Suprapubic skin (tissue), 4 donors: ENCODE data around the gene HIVEP1. TPM values are rescaled to one million over a fixed set of nuclear protein-coding genes. Genes with fewer than 3 reads are reported as not detected.

Experiments used
- DNase-seq, 2 donors: peaks; one replicate each; pipeline ENCODE4 v3.0.0-alpha.2; 2019; ENCODE audit warnings: low spot score in 2 of 2
- H3K27ac ChIP-seq: fragments of 200-600 bp; sonication (generic); one replicate; pipeline ENCODE4 v1.5.1; 2019
- H3K27me3 ChIP-seq: fragments of 200-600 bp; sonication (generic); one replicate; pipeline ENCODE4 v1.5.1; 2019
- H3K36me3 ChIP-seq: fragments of 200-600 bp; sonication (generic); one replicate; pipeline ENCODE4 v1.5.1; 2019
- H3K4me1 ChIP-seq: fragments of 200-600 bp; sonication (generic); one replicate; pipeline ENCODE4 v1.5.1; 2019
- H3K4me3 ChIP-seq: fragments of 200-600 bp; sonication (generic); one replicate; pipeline ENCODE4 v1.5.1; 2019; ENCODE audit warnings: mild to moderate bottlenecking
- H3K9me3 ChIP-seq: fragments of 200-600 bp; sonication (generic); one replicate; pipeline ENCODE4 v1.5.1; 2019
- CTCF ChIP-seq, 2 donors: fragments of 200-600 bp in 1 of 2; fragments of 450-650 bp in 1 of 2; sonication (generic) in 1 of 2; IDR thresholded peaks; one replicate each; pipeline ENCODE4 v1.5.1; 2016 to 2019; ENCODE audit warnings: antibody characterized with exemption in 2 of 2, mild to moderate bottlenecking in 1 of 2, moderate library complexity in 1 of 2
- EP300 ChIP-seq: sonication (generic); formaldehyde crosslinking; IDR thresholded peaks from one replicate; pipeline ENCODE4 v1.6.1; 2017; ENCODE audit warnings: antibody characterized with exemption
- POLR2A ChIP-seq, 2 donors: fragments of 450-650 bp; IDR thresholded peaks; one replicate each; pipeline ENCODE4 v1.6.1; 2017; ENCODE audit warnings: antibody characterized with exemption in 2 of 2, mild to moderate bottlenecking in 2 of 2, moderate library complexity in 2 of 2
- POLR2AphosphoS5 ChIP-seq, 3 donors: sonication (generic); formaldehyde crosslinking; IDR thresholded peaks; one replicate each; pipeline ENCODE4 v1.6.1; 2017; ENCODE audit warnings: antibody characterized with exemption in 3 of 3
- WGBS: methylation state at CpG from one replicate; pipeline ENCODE4 v1.1.5; 2018; 5-methylcytosine and 5-hydroxymethylcytosine counted together
- total RNA-seq, 4 donors: library from RNA; depleted of rRNA; stranded (reverse); fragments of >200 nt; gene quantifications; one replicate each; pipeline ENCODE4 v1.1.0, GENCODE V29; 2016

Gene HIVEP1
- total RNA-seq, 4 donors from 2014 or later = 37.9 to 48.4 (median 43.9) TPM

DNA sequence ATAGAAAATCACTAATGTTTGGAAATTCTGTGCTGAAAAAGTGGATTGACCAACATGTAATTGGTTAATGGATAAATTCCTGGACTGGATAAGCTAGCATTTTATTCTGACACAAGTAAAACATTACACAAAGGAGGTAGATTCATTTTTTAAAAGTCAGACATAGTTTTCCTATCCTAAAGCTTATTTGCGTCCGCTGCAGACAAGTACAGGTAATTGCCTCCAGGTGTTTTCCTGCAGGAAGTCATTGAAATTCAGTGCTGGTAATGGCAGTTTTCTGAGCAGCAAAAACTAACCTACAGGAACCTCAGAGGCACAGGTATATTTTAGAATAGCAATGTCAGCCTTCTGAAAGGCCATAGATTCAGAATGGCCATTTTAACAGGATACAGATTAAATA lies 20.0 kb upstream of the HIVEP1 start:
- no peaks in the 10 kb centered on the region for H3K4me1 ChIP-seq
- H3K27ac ChIP-seq = no peak overlapping the region
- TF ChIP-seq POLR2AphosphoS5 (IDR thresholded peaks at IDR 0.05) (no peak), CTCF (IDR thresholded peaks at IDR 0.05) (no peak), EP300 (no peak), POLR2A (IDR thresholded peaks at IDR 0.05) (no peak)
- WGBS = 66% methylated on average over 2 of the region's 2 CpGs
- no peaks in the 10 kb centered on the region for H3K36me3 ChIP-seq
- no peaks in the 10 kb centered on the region for H3K9me3 ChIP-seq
- no peaks in the 10 kb centered on the region for H3K27me3 ChIP-seq
- no peak for DNase-seq
- H3K4me3 ChIP-seq = no peak overlapping the region

- Histone ChIP-seq H3K27me3 (no peaks in the 10 kb centered on the region), H3K36me3 (no peaks in the 10 kb centered on the region), H3K27ac (no peak overlapping the region), H3K4me1 (no peaks in the 10 kb centered on the region), H3K9me3 (no peaks in the 10 kb centered on the region), H3K4me3 (no peak overlapping the region)
- no peak for DNase-seq
- 94% methylated on average over 4 of the region's 4 CpGs for WGBS
- TF ChIP-seq EP300 (no peak), POLR2AphosphoS5 (IDR thresholded peaks at IDR 0.05) (no peak), POLR2A (IDR thresholded peaks at IDR 0.05) (no peak), CTCF (IDR thresholded peaks at IDR 0.05) (no peak)
These were observed 17.1 kb upstream of the HIVEP1 start for GRCh38 chr6:11994875-11995461.

DNA sequence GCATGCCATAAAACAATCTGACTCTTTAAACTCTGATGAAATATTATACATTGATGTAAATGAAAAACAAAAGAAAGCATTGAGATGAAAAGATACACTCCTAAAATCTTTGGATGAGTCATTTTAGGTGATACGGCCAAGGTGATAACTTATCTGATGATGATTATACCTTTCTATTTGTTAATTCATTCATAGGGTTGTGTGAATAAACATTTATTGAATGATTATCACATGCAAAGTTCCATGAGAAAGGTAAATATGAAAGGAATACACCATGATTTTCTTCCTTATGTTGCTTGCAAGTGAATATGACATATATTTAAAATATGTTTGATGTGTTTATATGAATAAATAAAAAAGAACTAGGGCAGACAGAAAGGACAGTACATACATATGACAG lies 15.4 kb upstream of the HIVEP1 start:
- 58% methylated on average over 1 of the region's 1 CpG for WGBS
- Histone ChIP-seq H3K4me1 (peaks cover 10% of the 10 kb centered on the region), H3K36me3 (no peaks in the 10 kb centered on the region), H3K9me3 (no peaks in the 10 kb centered on the region), H3K27ac (no peak overlapping the region), H3K27me3 (no peaks in the 10 kb centered on the region), H3K4me3 (no peak overlapping the region)
- no peak for TF ChIP-seq POLR2A (IDR thresholded peaks at IDR 0.05)
- TF ChIP-seq CTCF (IDR thresholded peaks at IDR 0.05) = no peak
- TF ChIP-seq EP300 = no peak
- no peak for TF ChIP-seq POLR2AphosphoS5 (IDR thresholded peaks at IDR 0.05)
- DNase-seq = no peak

DNA sequence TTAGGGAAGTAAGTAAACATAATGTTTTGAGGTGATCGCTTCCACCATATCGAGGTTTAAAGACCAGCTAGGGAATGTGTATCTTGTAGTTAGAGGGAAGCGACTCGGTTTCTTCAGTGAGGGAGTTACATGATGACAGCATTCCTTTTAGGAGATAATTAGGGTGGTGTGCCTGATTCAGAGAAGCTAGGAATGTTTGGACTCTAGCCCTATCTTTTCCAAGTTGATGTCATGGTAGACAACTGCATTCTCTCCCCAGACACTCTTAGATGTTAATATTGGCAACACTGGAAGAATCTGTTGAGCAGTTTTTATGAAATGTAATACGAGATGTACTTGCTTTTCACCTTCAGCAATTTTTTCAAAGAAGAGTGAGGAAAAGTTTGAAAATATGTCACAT lies 12.9 kb upstream of the HIVEP1 start:
- 81% methylated on average over 5 of the region's 5 CpGs for WGBS
- no peak for DNase-seq

GRCh38 chr6:12000174-12000573 lies 11.9 kb upstream of the HIVEP1 start:
- Histone ChIP-seq H3K4me3 (no peak overlapping the region), H3K36me3 (no peaks in the 10 kb centered on the region), H3K9me3 (no peaks in the 10 kb centered on the region), H3K27ac (no peak overlapping the region), H3K27me3 (no peaks in the 10 kb centered on the region), H3K4me1 (peaks cover 14% of the 10 kb centered on the region)
- DNase-seq = no peak
- TF ChIP-seq POLR2A (IDR thresholded peaks at IDR 0.05) (no peak), POLR2AphosphoS5 (IDR thresholded peaks at IDR 0.05) (no peak), EP300 (no peak), CTCF (IDR thresholded peaks at IDR 0.05) (no peak)

More for the DNA sequence above, 12.9 kb upstream of the HIVEP1 start:
- H3K4me3 ChIP-seq = no peak overlapping the region
- peaks cover 14% of the 10 kb centered on the region for H3K4me1 ChIP-seq
- no peak for TF ChIP-seq CTCF (IDR thresholded peaks at IDR 0.05)
- no peaks in the 10 kb centered on the region for H3K36me3 ChIP-seq
- H3K27ac ChIP-seq = no peak overlapping the region
- H3K27me3 ChIP-seq = no peaks in the 10 kb centered on the region
- H3K9me3 ChIP-seq = no peaks in the 10 kb centered on the region
